C4-2B (cell line): ENCODE results near the gene KLF2.

ENCODE experiments used
- CTCF ChIP-seq: fragments of 450-650 bp; conservative IDR thresholded peaks from 2 replicates; pipeline ENCODE4 v1.5.1; 2017; ENCODE audit warnings: mild to moderate bottlenecking
- ZFX ChIP-seq: fragments of 450-650 bp; IDR thresholded peaks from 2 replicates; pipeline ENCODE4 v1.6.1; 2017

- TF ChIP-seq CTCF (no peak), ZFX (peak; percentile 79; the same call in 1 of the 2 replicates)
These were observed at the start of gene KLF2 for GRCh38 chr19:16324384-16325160.
